HepG2 (cell line): ENCODE data around the gene KDM2B. TPM values are rescaled to one million over a fixed set of nuclear protein-coding genes. Genes with fewer than 3 reads are reported as not detected.

Source experiments
- CCDC6 ChIP-seq: sonication (generic); formaldehyde crosslinking; IDR thresholded peaks from 2 replicates; pipeline ENCODE4 v1.8.1; 2022; ENCODE audit warnings: mild to moderate bottlenecking, missing genetic modification reagents, moderate library complexity
- CHD2 ChIP-seq: IDR thresholded peaks from 2 replicates; pipeline ENCODE4 v1.6.1; 2011; ENCODE audit warnings: low read depth, low read length, improper control_type of control experiment
- GRHL1 ChIP-seq: sonication (generic); formaldehyde crosslinking; conservative IDR thresholded peaks from 2 replicates; pipeline ENCODE4 v1.8.0; 2022; ENCODE audit warnings: missing genetic modification reagents
- HNF4G ChIP-seq, 2 experiments: sonication (generic) in 1 of 2; formaldehyde crosslinking in 1 of 2; IDR thresholded peaks; 2 replicates each; pipeline versions ENCODE4 v1.4.0 to v1.6.1; 2011 to 2020; ENCODE audit warnings: borderline replicate concordance in 2 of 2, low read depth in 2 of 2, mild to moderate bottlenecking in 2 of 2, low read length in 1 of 2, missing genetic modification reagents in 1 of 2, moderate library complexity in 1 of 2
- JUN ChIP-seq: sonication (generic); formaldehyde crosslinking; IDR thresholded peaks from 2 replicates; pipeline ENCODE4 v1.4.0; 2020; ENCODE audit warnings: mild to moderate bottlenecking, missing genetic modification reagents
- PATZ1 ChIP-seq: sonication (generic); formaldehyde crosslinking; IDR thresholded peaks from 2 replicates; pipeline ENCODE4 v1.4.0; 2020; ENCODE audit warnings: missing genetic modification reagents
- PRPF4 ChIP-seq: fragments of 200-400 bp; formaldehyde crosslinking; IDR thresholded peaks from 2 replicates; pipeline ENCODE4 v1.6.1; 2016; ENCODE audit warnings: low read length, low read depth; ENCODE audit not compliant: poor library complexity, severe bottlenecking
- RNF219 ChIP-seq: sonication (generic); formaldehyde crosslinking; IDR thresholded peaks from 2 replicates; pipeline ENCODE4 v1.5.0; 2020; ENCODE audit warnings: mild to moderate bottlenecking, missing genetic modification reagents
- SAP130 ChIP-seq: IDR thresholded peaks from 2 replicates; pipeline ENCODE4 v1.6.1; 2016; ENCODE audit warnings: low read depth
- SETDB1 ChIP-seq: sonication (generic); formaldehyde crosslinking; IDR thresholded peaks from 2 replicates; pipeline ENCODE4 v1.5.1; 2020; ENCODE audit warnings: missing genetic modification reagents, mild to moderate bottlenecking, borderline replicate concordance
- SIX4 ChIP-seq: sonication (generic); formaldehyde crosslinking; IDR thresholded peaks from 2 replicates; pipeline ENCODE4 v1.4.0; 2020; ENCODE audit warnings: missing genetic modification reagents
- TBX3 ChIP-seq: fragments of 450-650 bp; IDR thresholded peaks from 2 replicates; pipeline ENCODE4 v1.6.1; 2017; ENCODE audit warnings: antibody characterized with exemption, mild to moderate bottlenecking, inconsistent platforms, borderline replicate concordance
- U2AF2 ChIP-seq: fragments of 200-400 bp; formaldehyde crosslinking; IDR thresholded peaks from 2 replicates; pipeline ENCODE4 v1.6.1; 2017; ENCODE audit warnings: low read depth, mild to moderate bottlenecking, low read length
- ZBTB46 ChIP-seq: sonication (generic); formaldehyde crosslinking; IDR thresholded peaks from 2 replicates; pipeline ENCODE4 v1.4.0; 2020; ENCODE audit warnings: mild to moderate bottlenecking, missing genetic modification reagents, borderline replicate concordance
- ZMAT3 ChIP-seq: sonication (generic); formaldehyde crosslinking; conservative IDR thresholded peaks from 2 replicates; pipeline ENCODE4 v1.7.0; 2021; ENCODE audit warnings: missing genetic modification reagents
- ZNF552 ChIP-seq: sonication (generic); formaldehyde crosslinking; IDR thresholded peaks from 2 replicates; pipeline ENCODE4 v1.9.0; 2022; ENCODE audit warnings: missing genetic modification reagents, mild to moderate bottlenecking, borderline replicate concordance
- ZNF839 ChIP-seq: sonication (generic); formaldehyde crosslinking; IDR thresholded peaks from 2 replicates; pipeline ENCODE4 v1.4.0; 2020; ENCODE audit warnings: missing genetic modification reagents, mild to moderate bottlenecking, borderline replicate concordance
- ZSCAN31 ChIP-seq: sonication (generic); formaldehyde crosslinking; IDR thresholded peaks from 2 replicates; pipeline ENCODE4 v1.5.0; 2020; ENCODE audit warnings: low read depth, mild to moderate bottlenecking, missing genetic modification reagents
- polyA plus RNA-seq, 8 experiments: library from polyadenylated mRNA; depleted of rRNA in 3 of 8; stranded (reverse) in 7 of 8; unstranded in 1 of 8; fragments of >200 nt; fragmentation: Illumina TruSeq in 4 of 8; extraction: Trizol in 4 of 8; gene quantifications; 2 replicates each; pipeline versions ENCODE4 v1.2.1 to v1.2.3, GENCODE V29; 2011 to 2016; ENCODE audit warnings: low read depth in 4 of 8, missing spikeins in 1 of 8, mixed read lengths in 1 of 8; ENCODE audit not compliant: insufficient read depth in 1 of 8
- total RNA-seq, 5 experiments: library from RNA; depleted of rRNA; stranded (reverse); fragments of >200 nt; fragmentation: Illumina TruSeq; extraction: Trizol; gene quantifications; 2 replicates each; pipeline ENCODE4 v1.2.3, GENCODE V29; 2016; ENCODE audit warnings: low read depth in 1 of 5

The KDM2B gene
- total and polyA plus RNA-seq, 2 of the 13 experiments (the other 11 are each of a cell fraction or from before 2014, with no cell fraction given), result 17.5 to 26.1 TPM

- TF ChIP-seq PATZ1 (CRISPR knock-in tag), result peak; percentile 74
- TF ChIP-seq JUN (CRISPR knock-in tag), result peak; percentile 63; the same call in 1 of the 2 replicates
- TF ChIP-seq ZBTB46, result no peak
- no peak for TF ChIP-seq U2AF2
- TF ChIP-seq CHD2, result no peak
- no peak for TF ChIP-seq GRHL1
- no peak for TF ChIP-seq ZNF839 (CRISPR knock-in tag)
- TF ChIP-seq ZMAT3, result no peak
- TF ChIP-seq TBX3, result peak; percentile 99
- no peak for TF ChIP-seq SETDB1
- peak; percentile 67 for TF ChIP-seq SIX4
- peak; percentile 77 for TF ChIP-seq HNF4G (IDR thresholded peaks at IDR 0.05; ENCODE audit: borderline replicate concordance, low read depth, low read length)
- no peak for TF ChIP-seq HNF4G (CRISPR knock-in tag; IDR thresholded peaks at IDR 0.05; ENCODE audit: borderline replicate concordance, low read depth)
- no peak for TF ChIP-seq ZNF552 (CRISPR knock-in tag)
- no peak; the same call in 1 of the 2 replicates for TF ChIP-seq CCDC6 (CRISPR knock-in tag)
- TF ChIP-seq RNF219 (CRISPR knock-in tag), result no peak
- TF ChIP-seq SAP130 (CRISPR knock-in tag), result peak; percentile 93
- TF ChIP-seq ZSCAN31 (CRISPR knock-in tag), result peak; percentile 86; the same call in 1 of the 2 replicates
- TF ChIP-seq PRPF4, result no peak
Measured at GRCh38 chr12:121550974-121551634, 29.7 kb downstream of the KDM2B start (continued).
